LNCAP (cell line): ENCODE data around the gene UBAC1.

Experiments
- CTCF ChIP-seq: fragments of 450-650 bp; IDR thresholded peaks from 2 replicates; pipeline ENCODE4 v1.5.1; 2017; ENCODE audit warnings: mild to moderate bottlenecking

Gene UBAC1

DNA sequence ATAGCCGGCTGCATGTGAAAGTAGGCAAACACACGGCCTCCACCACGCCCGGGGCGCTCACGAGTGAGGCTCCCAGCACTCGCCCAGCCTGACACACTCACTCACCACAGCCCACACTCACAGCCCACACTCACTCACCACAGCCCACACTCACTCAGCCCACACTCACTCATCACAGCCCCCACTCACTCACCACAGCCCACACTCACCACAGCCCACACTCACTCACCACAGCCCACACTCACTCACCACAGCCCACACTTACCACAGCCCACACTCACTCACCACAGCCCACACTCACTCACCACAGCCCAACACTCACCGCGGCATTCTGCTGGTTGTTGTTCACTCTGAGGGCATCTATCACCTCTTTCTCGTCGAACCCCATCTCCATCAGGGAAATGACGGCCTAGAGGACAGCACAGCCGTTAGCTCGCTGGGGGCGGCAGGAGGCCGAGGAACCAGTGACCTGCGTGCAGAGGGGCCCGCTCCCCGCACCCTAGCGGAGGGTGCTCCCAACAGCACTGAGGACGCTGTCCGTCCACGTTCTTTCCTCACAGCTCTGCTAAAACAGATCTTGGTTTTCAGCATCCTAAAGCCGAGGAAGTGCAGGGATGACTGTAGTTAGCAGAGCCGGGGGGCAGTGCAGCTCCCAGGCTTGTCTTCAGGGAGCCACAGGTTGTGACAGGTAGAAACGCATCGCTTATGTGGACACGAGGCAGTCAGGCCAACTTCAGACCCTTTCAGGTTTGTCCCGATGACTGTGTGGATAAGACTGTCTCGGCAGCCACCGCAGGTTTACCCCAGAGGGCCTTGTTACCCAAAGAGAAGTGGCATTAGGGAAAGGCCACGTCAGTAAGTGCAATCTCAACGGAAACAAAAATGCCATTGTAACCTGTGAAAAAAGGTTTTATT is 21.6 kb downstream of the UBAC1 start:
- no peak for TF ChIP-seq CTCF

DNA sequence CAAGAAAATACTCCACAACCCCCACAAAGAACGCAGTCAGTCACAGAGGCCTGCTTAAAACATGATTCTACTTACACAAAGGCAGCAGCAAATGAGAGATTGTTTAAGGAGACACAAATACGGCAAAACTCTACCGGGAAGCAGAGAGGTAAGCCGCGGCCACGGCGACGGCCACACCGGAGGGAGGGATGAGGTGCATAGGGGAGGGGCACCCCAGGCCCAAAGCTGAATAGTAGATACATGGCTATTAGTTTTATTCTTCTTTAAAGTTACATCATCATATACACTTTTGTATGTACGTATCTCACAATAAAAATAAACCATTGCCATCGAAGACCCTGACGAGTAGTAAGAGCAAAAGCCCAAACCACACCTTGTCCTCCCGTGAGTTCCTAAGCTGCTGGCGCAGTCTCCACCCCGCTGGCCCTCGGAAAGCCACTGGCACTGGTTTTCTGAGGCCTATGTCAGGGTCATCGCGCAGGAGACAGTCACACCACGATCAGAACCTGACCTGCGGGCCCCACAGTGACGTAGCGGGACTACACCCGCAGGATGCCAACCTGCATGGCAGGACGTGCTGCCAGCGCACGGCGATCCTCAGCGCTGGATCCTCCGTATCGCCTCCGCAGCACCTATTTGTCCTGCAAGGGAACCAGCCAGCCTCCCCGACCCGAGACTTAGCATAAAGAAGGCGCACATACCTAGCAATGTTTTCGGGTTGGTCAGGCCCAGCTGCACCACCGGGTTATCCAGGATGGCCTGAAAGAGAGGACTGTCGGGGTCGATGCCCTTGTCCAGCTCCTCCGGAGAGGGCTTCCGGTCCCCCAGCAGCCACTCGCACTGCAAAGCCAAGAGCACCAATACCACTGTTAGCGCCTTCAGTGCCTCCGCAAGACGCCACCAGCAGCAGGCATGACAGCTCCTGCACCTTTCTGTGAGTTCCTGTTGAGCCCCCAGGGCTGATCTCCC is 23.4 kb downstream of the UBAC1 start:
- TF ChIP-seq CTCF = no peak

DNA sequence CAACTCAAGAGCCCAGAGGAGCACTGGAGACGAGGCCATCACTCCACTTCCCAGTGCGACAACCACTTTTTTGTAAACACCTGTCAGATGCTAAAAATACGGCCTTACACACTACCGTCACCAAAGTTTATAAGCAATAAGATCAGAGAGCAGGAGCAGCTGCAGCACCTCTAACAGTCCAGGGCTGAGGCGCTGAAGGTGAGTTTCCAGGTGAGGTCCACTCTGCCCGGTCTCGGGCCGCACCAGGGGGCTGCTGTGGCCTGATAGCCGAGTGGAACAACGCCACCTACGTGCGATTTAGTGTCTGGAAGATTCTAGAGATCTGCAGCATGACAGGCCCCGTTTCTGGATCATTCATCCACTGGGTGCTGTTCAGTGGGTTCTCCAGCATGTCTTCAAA is 28.1 kb downstream of the UBAC1 start:
- no peak for TF ChIP-seq CTCF

- no peak for TF ChIP-seq CTCF
These were observed 28.5 kb downstream of the UBAC1 start for GRCh38 chr9:135932656-135933055.

DNA sequence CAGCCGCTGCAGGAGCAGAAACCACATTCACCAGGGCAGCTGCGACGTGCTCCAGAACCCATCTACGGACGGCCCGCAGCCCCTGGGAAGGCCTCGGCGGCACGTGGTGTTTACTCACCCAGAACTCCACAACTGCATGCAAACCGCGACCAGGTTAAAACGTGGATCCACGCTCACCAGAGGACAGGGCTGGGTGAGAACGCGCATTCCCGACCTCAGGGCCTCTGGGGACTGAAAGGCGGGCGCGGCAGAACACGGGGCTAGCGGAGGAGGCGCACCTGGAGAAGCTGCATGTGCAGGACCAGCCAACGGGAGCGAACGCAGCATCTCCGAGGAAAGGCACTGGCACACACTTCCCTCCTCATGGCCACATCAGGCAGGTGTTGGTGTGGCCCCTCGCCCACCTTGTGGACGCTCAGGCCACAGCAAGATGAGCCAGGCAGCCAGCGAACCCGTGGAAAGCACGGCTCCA is 29.8 kb downstream of the UBAC1 start:
- TF ChIP-seq CTCF = no peak

GRCh38 chr9:135930446-135931345 is 30.5 kb downstream of the UBAC1 start:
- no peak for TF ChIP-seq CTCF
